ENCODE results near the gene HOGA1. TPM values are rescaled to one million over a fixed set of nuclear protein-coding genes. Genes with fewer than 3 reads are reported as not detected.
"Not testable (repeated sequence)": the region's sequence is repeated elsewhere in the genome, so short reads cannot be mapped to it uniquely, and the experiment has no call there.

Gene HOGA1
- total RNA-seq, 1 donor = 1.4 TPM

GRCh38 chr10:97640868-97641811 is 57.0 kb downstream of the HOGA1 start:
- Histone ChIP-seq H2AFZ (ENCODE audit: low read length) (peak overlapping the region; percentile 61), H3K4me3 (ENCODE audit: insufficient read depth, low read length) (peak overlapping the region; percentile 96), H3K9me3 (ENCODE audit: low read depth, low read length) (no peaks in the 10 kb centered on the region), H3K27me3 (ENCODE audit: insufficient read depth, low read length) (no peaks in the 10 kb centered on the region), H3K79me2 (ENCODE audit: insufficient read depth, low read length) (peaks cover 51% of the 10 kb centered on the region), H4K20me1 (ENCODE audit: insufficient read depth, low read length) (peaks cover 5% of the 10 kb centered on the region), H3K4me1 (ENCODE audit: insufficient read depth, low read length) (peaks cover 21% of the 10 kb centered on the region), H3K4me2 (ENCODE audit: insufficient read depth, low read length) (peak overlapping the region; percentile 94), H3K27ac (ENCODE audit: low read depth, low read length) (peak overlapping the region; percentile 79), H3K36me3 (ENCODE audit: insufficient read depth, low read length) (peaks cover 15% of the 10 kb centered on the region)
- TF ChIP-seq, protein P1, sequence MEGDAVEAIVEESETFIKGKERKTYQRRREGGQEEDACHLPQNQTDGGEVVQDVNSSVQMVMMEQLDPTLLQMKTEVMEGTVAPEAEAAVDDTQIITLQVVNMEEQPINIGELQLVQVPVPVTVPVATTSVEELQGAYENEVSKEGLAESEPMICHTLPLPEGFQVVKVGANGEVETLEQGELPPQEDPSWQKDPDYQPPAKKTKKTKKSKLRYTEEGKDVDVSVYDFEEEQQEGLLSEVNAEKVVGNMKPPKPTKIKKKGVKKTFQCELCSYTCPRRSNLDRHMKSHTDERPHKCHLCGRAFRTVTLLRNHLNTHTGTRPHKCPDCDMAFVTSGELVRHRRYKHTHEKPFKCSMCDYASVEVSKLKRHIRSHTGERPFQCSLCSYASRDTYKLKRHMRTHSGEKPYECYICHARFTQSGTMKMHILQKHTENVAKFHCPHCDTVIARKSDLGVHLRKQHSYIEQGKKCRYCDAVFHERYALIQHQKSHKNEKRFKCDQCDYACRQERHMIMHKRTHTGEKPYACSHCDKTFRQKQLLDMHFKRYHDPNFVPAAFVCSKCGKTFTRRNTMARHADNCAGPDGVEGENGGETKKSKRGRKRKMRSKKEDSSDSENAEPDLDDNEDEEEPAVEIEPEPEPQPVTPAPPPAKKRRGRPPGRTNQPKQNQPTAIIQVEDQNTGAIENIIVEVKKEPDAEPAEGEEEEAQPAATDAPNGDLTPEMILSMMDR (IDR thresholded peaks at IDR 0.05; ENCODE audit: extremely low read depth, low read depth, low read length) = no peak
- peak; percentile 92 for DNase-seq (ENCODE audit: insufficient read length, low spot score, missing footprints)

DNA sequence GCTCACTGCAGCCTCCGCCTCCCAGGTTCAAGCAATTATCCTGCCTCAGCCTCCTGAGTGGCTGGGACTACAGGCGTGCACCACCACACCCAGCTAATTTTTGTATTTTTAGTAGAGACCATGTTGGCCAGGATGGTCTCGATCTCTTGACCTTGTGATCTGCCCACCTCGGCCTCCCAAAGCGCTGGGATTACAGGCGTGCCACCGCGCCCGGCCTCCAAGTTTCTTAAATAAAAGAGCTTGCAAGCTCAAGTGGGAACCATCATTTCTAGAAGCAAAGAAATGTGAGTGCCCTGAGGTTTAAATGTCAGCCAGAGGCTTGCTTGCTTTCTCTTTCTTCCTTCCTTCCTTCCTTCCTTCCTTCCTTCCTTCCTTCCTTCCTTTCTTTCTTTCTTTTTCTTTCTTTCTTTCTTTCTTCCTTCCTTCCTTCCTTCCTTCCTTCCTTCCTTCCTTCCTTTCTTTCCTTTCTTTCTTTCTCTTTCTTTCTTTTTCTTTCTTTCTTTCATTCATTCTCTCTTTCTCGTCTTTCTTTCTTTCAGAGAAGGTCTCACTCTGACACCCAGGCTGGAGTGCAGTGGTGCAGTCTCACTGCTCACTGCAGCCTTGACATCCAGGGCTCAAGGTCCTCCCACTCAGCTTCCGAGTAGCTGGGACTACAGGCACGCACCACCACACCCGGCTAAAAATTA is 58.4 kb downstream of the HOGA1 start:
- peaks cover 66% of the 10 kb centered on the region for H3K79me2 ChIP-seq (ENCODE audit: insufficient read depth, low read length)
- H3K4me1 ChIP-seq (ENCODE audit: insufficient read depth, low read length) = peaks cover 28% of the 10 kb centered on the region
- H3K27me3 ChIP-seq (ENCODE audit: insufficient read depth, low read length); DNase-seq (ENCODE audit: insufficient read length, low spot score, missing footprints); H3K4me3 ChIP-seq (ENCODE audit: insufficient read depth, low read length); H3K27ac ChIP-seq (ENCODE audit: low read depth, low read length); H3K9me3 ChIP-seq (ENCODE audit: low read depth, low read length); H2AFZ ChIP-seq (ENCODE audit: low read length); H4K20me1 ChIP-seq (ENCODE audit: insufficient read depth, low read length): not testable (repeated sequence)
- peaks cover 21% of the 10 kb centered on the region for H3K36me3 ChIP-seq (ENCODE audit: insufficient read depth, low read length)
- peak overlapping the region; percentile 94 for H3K4me2 ChIP-seq (ENCODE audit: insufficient read depth, low read length)

DNA sequence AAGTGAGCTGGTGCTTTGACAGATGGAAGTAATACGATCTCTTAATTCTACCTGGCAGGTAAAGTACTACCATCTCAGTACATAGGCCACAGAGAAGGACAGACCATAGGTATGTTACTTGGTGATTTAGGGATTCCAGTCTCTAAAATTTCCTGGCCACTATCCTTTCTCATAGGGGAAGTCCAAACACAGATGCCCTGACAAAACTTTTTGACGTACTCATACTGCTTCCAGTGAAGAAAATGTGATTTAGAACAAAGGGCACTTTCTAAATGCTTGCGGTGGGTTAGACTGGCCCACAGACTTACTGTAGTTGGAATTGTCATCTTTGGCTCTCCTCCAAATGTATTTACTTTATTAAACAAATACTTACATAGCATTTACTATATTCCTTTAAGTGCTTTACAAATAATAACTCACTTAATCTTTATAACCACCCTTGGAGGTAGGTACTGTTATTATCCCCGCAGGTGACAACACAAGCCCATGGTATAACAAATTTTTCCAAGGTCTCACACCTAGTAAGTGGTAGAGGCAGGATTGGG is 59.3 kb downstream of the HOGA1 start:
- Histone ChIP-seq H3K9me3 (ENCODE audit: low read depth, low read length) (no peaks in the 10 kb centered on the region), H3K4me3 (ENCODE audit: insufficient read depth, low read length) (no peak overlapping the region), H3K4me1 (ENCODE audit: insufficient read depth, low read length) (peaks cover 37% of the 10 kb centered on the region), H3K27me3 (ENCODE audit: insufficient read depth, low read length) (no peaks in the 10 kb centered on the region), H3K27ac (ENCODE audit: low read depth, low read length) (no peak overlapping the region), H2AFZ (ENCODE audit: low read length) (no peak overlapping the region), H3K36me3 (ENCODE audit: insufficient read depth, low read length) (peaks cover 21% of the 10 kb centered on the region), H3K4me2 (ENCODE audit: insufficient read depth, low read length) (no peak overlapping the region), H4K20me1 (ENCODE audit: insufficient read depth, low read length) (peaks cover 7% of the 10 kb centered on the region), H3K79me2 (ENCODE audit: insufficient read depth, low read length) (peaks cover 73% of the 10 kb centered on the region)
- TF ChIP-seq, protein P1 (IDR thresholded peaks at IDR 0.05; ENCODE audit: extremely low read depth, low read depth, low read length) = no peak
- no peak for DNase-seq (ENCODE audit: insufficient read length, low spot score, missing footprints)

- peaks cover 77% of the 10 kb centered on the region for H3K79me2 ChIP-seq (ENCODE audit: insufficient read depth, low read length)
- no peaks in the 10 kb centered on the region for H3K9me3 ChIP-seq (ENCODE audit: low read depth, low read length)
- H3K27ac ChIP-seq (ENCODE audit: low read depth, low read length) = peak overlapping the region; percentile 52
- H3K4me1 ChIP-seq (ENCODE audit: insufficient read depth, low read length) = peaks cover 50% of the 10 kb centered on the region
- no peaks in the 10 kb centered on the region for H3K27me3 ChIP-seq (ENCODE audit: insufficient read depth, low read length)
- peaks cover 21% of the 10 kb centered on the region for H3K36me3 ChIP-seq (ENCODE audit: insufficient read depth, low read length)
- H3K4me3 ChIP-seq (ENCODE audit: insufficient read depth, low read length) = no peak overlapping the region
- DNase-seq (ENCODE audit: insufficient read length, low spot score, missing footprints) = no peak
- H3K4me2 ChIP-seq (ENCODE audit: insufficient read depth, low read length) = no peak overlapping the region
- no peak overlapping the region for H2AFZ ChIP-seq (ENCODE audit: low read length)
- H4K20me1 ChIP-seq (ENCODE audit: insufficient read depth, low read length) = peaks cover 7% of the 10 kb centered on the region
- TF ChIP-seq, protein P1 (IDR thresholded peaks at IDR 0.05; ENCODE audit: extremely low read depth, low read depth, low read length) = no peak
These were observed 60.7 kb downstream of the HOGA1 start for GRCh38 chr10:97644936-97645335.

All from osteoblast (primary cell).